Inflammatory macrophage treated with lipopolysaccharide for 1 hour (primary cell): Measurements from ENCODE around the gene TUFM.
"Not testable (repeated sequence)": the region's sequence is repeated elsewhere in the genome, so short reads cannot be mapped to it uniquely, and the experiment has no call there.

ENCODE experiments used
- DNase-seq, 2 donors: peaks; one replicate each; pipeline ENCODE4 v3.0.0-alpha.2; 2020 to 2022

Gene TUFM

GRCh38 chr16:28875134-28876018 is 29.2 kb upstream of the TUFM start:
- no peak for DNase-seq

- no peak for DNase-seq
Measured at GRCh38 chr16:28874406-28874805, 28.3 kb upstream of the TUFM start.

- DNase-seq = peak in 1 of 2 donors; percentile 64
Measured at GRCh38 chr16:28873543-28874201, 27.5 kb upstream of the TUFM start.

GRCh38 chr16:28872952-28873351 is 26.8 kb upstream of the TUFM start:
- no peak for DNase-seq

- no peak for DNase-seq
Measured at GRCh38 chr16:28869201-28869600, 23.1 kb upstream of the TUFM start.

GRCh38 chr16:28867646-28868045 is 21.5 kb upstream of the TUFM start:
- not testable (repeated sequence) for DNase-seq

GRCh38 chr16:28867241-28867640 is 21.1 kb upstream of the TUFM start:
- DNase-seq = no peak

GRCh38 chr16:28866454-28866804 is 20.3 kb upstream of the TUFM start:
- DNase-seq = no peak

GRCh38 chr16:28865722-28866453 is 19.7 kb upstream of the TUFM start:
- no peak for DNase-seq

- DNase-seq = no peak
Measured at GRCh38 chr16:28865001-28865688, 19.0 kb upstream of the TUFM start.

GRCh38 chr16:28863929-28864793 is 18.0 kb upstream of the TUFM start:
- no peak for DNase-seq

- no peak for DNase-seq
Measured at GRCh38 chr16:28859326-28859725, 13.2 kb upstream of the TUFM start.

GRCh38 chr16:28858421-28858820 is 12.3 kb upstream of the TUFM start:
- no peak for DNase-seq

GRCh38 chr16:28846933-28847273 is 755 bp upstream of the TUFM start:
- DNase-seq = no peak

- no peak for DNase-seq
Measured at GRCh38 chr16:28845761-28846079, 428 bp downstream of the TUFM start.

- no peak for DNase-seq
Measured at GRCh38 chr16:28845293-28845692, 855 bp downstream of the TUFM start.

- DNase-seq = no peak
Measured at GRCh38 chr16:28844226-28844885, 1.8 kb downstream of the TUFM start.

- no peak for DNase-seq
Measured at GRCh38 chr16:28843766-28844165, 2.4 kb downstream of the TUFM start.

GRCh38 chr16:28842696-28843095 is 3.5 kb downstream of the TUFM start:
- DNase-seq = no peak

GRCh38 chr16:28839899-28840298 is 6.2 kb downstream of the TUFM start:
- peak in 1 of 2 donors; percentile 22 for DNase-seq

- no peak for DNase-seq
Measured at GRCh38 chr16:28839004-28839639, 7.0 kb downstream of the TUFM start.
